HepG2 (cell line): ENCODE results near the gene B4GALT1. TPM values are rescaled to one million over a fixed set of nuclear protein-coding genes. Genes with fewer than 3 reads are reported as not detected.
A peak's percentile ranks its signal among the peaks of the same experiment; 100 is the strongest.

ENCODE experiments used
- ATF7 ChIP-seq, 2 experiments: fragments of 450-650 bp in 1 of 2; sonication (generic) in 1 of 2; formaldehyde crosslinking in 1 of 2; IDR thresholded peaks; 2 replicates each; pipeline versions ENCODE4 v1.4.0 to v1.6.1; 2016 to 2020; ENCODE audit warnings: antibody characterized with exemption in 1 of 2, mild to moderate bottlenecking in 1 of 2, missing genetic modification reagents in 1 of 2
- FOSL2 ChIP-seq: sonication (generic); formaldehyde crosslinking; IDR thresholded peaks from 2 replicates; pipeline ENCODE4 v1.4.0; 2020; ENCODE audit warnings: missing genetic modification reagents
- GABPA ChIP-seq, 2 experiments: IDR thresholded peaks; 2 replicates each; pipeline ENCODE4 v1.6.1; 2011 to 2016; ENCODE audit warnings: low read depth in 2 of 2, low read length in 1 of 2, missing biosample characterization in 1 of 2, missing genetic modification characterization in 1 of 2
- HMGXB4 ChIP-seq, 2 experiments: sonication (generic) in 1 of 2; formaldehyde crosslinking in 1 of 2; IDR thresholded peaks; 2 replicates each; pipeline versions ENCODE4 v1.4.0 to v1.6.1; 2018 to 2020; ENCODE audit warnings: missing genetic modification reagents in 2 of 2, borderline replicate concordance in 1 of 2, low read depth in 1 of 2, mild to moderate bottlenecking in 1 of 2, missing biosample characterization in 1 of 2
- IRF1 ChIP-seq: sonication (generic); formaldehyde crosslinking; IDR thresholded peaks from 2 replicates; pipeline ENCODE4 v1.4.0; 2020; ENCODE audit warnings: low read depth, mild to moderate bottlenecking, missing genetic modification reagents
- KLF6 ChIP-seq: IDR thresholded peaks from 2 replicates; pipeline ENCODE4 v1.8.0; 2016; ENCODE audit warnings: missing biosample characterization, missing genetic modification reagents
- MZF1 ChIP-seq: sonication (generic); formaldehyde crosslinking; IDR thresholded peaks from 2 replicates; pipeline ENCODE4 v1.8.1; 2023; ENCODE audit warnings: mild to moderate bottlenecking, missing genetic modification reagents, borderline replicate concordance
- POLR2AphosphoS2 ChIP-seq: IDR thresholded peaks from 2 replicates; pipeline ENCODE4 v1.6.1; 2011; ENCODE audit warnings: low read depth, low read length, improper control_type of control experiment
- RNF2 ChIP-seq: fragments of 450-650 bp; conservative IDR thresholded peaks from 2 replicates; pipeline ENCODE4 v1.6.1; 2016; ENCODE audit warnings: low read depth
- RXRA ChIP-seq: sonication (generic); formaldehyde crosslinking; IDR thresholded peaks from 2 replicates; pipeline ENCODE4 v1.5.1; 2020; ENCODE audit warnings: missing genetic modification reagents
- SIN3B ChIP-seq: fragments of 150-350 bp; IDR thresholded peaks from 2 replicates; pipeline ENCODE4 v1.6.1; 2014; ENCODE audit warnings: low read length
- THAP7 ChIP-seq: sonication (generic); formaldehyde crosslinking; IDR thresholded peaks from 2 replicates; pipeline ENCODE4 v1.8.1; 2023; ENCODE audit warnings: mild to moderate bottlenecking, missing genetic modification reagents
- U2AF2 ChIP-seq: fragments of 200-400 bp; formaldehyde crosslinking; IDR thresholded peaks from 2 replicates; pipeline ENCODE4 v1.6.1; 2017; ENCODE audit warnings: low read depth, mild to moderate bottlenecking, low read length
- ZBTB1 ChIP-seq: sonication (generic); formaldehyde crosslinking; IDR thresholded peaks from 2 replicates; pipeline ENCODE4 v1.4.0; 2020; ENCODE audit warnings: missing genetic modification reagents, borderline replicate concordance
- ZNF225 ChIP-seq: sonication (generic); formaldehyde crosslinking; IDR thresholded peaks from 2 replicates; pipeline ENCODE4 v1.4.0; 2020; ENCODE audit warnings: mild to moderate bottlenecking, missing genetic modification reagents
- ZNF275 ChIP-seq: sonication (generic); formaldehyde crosslinking; IDR thresholded peaks from 2 replicates; pipeline ENCODE4 v1.8.0; 2022; ENCODE audit warnings: missing genetic modification reagents, mild to moderate bottlenecking, inconsistent platforms, borderline replicate concordance
- ZNF430 ChIP-seq: sonication (generic); formaldehyde crosslinking; IDR thresholded peaks from 2 replicates; pipeline ENCODE4 v1.9.0; 2021; ENCODE audit warnings: mild to moderate bottlenecking, missing genetic modification reagents
- ZNF513 ChIP-seq: sonication (generic); formaldehyde crosslinking; conservative IDR thresholded peaks from 2 replicates; pipeline ENCODE4 v1.5.0; 2020; ENCODE audit warnings: missing genetic modification reagents
- ZNF691 ChIP-seq: sonication (generic); formaldehyde crosslinking; IDR thresholded peaks from 2 replicates; pipeline ENCODE4 v1.4.0; 2020; ENCODE audit warnings: missing genetic modification reagents, low read depth, mild to moderate bottlenecking, borderline replicate concordance
- ZNF703 ChIP-seq: sonication (generic); formaldehyde crosslinking; IDR thresholded peaks from 2 replicates; pipeline ENCODE4 v1.5.1; 2020; ENCODE audit warnings: missing genetic modification reagents, mild to moderate bottlenecking, moderate library complexity, borderline replicate concordance
- ZNF75D ChIP-seq: sonication (generic); formaldehyde crosslinking; IDR thresholded peaks from 2 replicates; pipeline ENCODE4 v1.8.1; 2023; ENCODE audit warnings: missing genetic modification reagents, mild to moderate bottlenecking, borderline replicate concordance
- polyA plus RNA-seq, 8 experiments: library from polyadenylated mRNA; depleted of rRNA in 3 of 8; stranded (reverse) in 7 of 8; unstranded in 1 of 8; fragments of >200 nt; fragmentation: Illumina TruSeq in 4 of 8; extraction: Trizol in 4 of 8; gene quantifications; 2 replicates each; pipeline versions ENCODE4 v1.2.1 to v1.2.3, GENCODE V29; 2011 to 2016; ENCODE audit warnings: low read depth in 4 of 8, missing spikeins in 1 of 8, mixed read lengths in 1 of 8; ENCODE audit not compliant: insufficient read depth in 1 of 8
- total RNA-seq, 5 experiments: library from RNA; depleted of rRNA; stranded (reverse); fragments of >200 nt; fragmentation: Illumina TruSeq; extraction: Trizol; gene quantifications; 2 replicates each; pipeline ENCODE4 v1.2.3, GENCODE V29; 2016; ENCODE audit warnings: low read depth in 1 of 5

Gene B4GALT1
- total and polyA plus RNA-seq, 2 of the 13 experiments (the other 11 are each of a cell fraction or from before 2014, with no cell fraction given): 15.7 to 33.5 TPM

GRCh38 chr9:33139421-33140228 is 27.5 kb downstream of the B4GALT1 start (continued):
- TF ChIP-seq IRF1 (CRISPR knock-in tag) (peak; percentile 86; the same call in 1 of the 2 replicates), ATF7 (IDR thresholded peaks at IDR 0.05) (no peak), ATF7 (CRISPR knock-in tag; IDR thresholded peaks at IDR 0.05) (peak; percentile 77; the same call in 1 of the 2 replicates), ZNF75D (CRISPR knock-in tag) (no peak), ZBTB1 (CRISPR knock-in tag) (no peak), ZNF691 (CRISPR knock-in tag) (peak; percentile 97), MZF1 (CRISPR knock-in tag) (no peak), THAP7 (CRISPR knock-in tag) (no peak), ZNF275 (CRISPR knock-in tag) (no peak), U2AF2 (no peak), RXRA (CRISPR knock-in tag) (peak; percentile 98), ZNF513 (no peak), SIN3B (no peak), ZNF430 (peak; percentile 77; the same call in 1 of the 2 replicates), HMGXB4 (CRISPR knock-in tag; IDR thresholded peaks at IDR 0.05; ENCODE audit: borderline replicate concordance in 1 of 2, low read depth in 1 of 2) (peak in 1 of 2 experiments; percentile 57; a peak in 1 of 4 replicates), ZNF703 (no peak), ZNF225 (CRISPR knock-in tag) (0 out of 2 replicates have a peak, but pooled peaks have one; percentile 59), RNF2 (no peak), KLF6 (CRISPR knock-in tag) (0 out of 2 replicates have a peak, but pooled peaks have one; percentile 54), POLR2AphosphoS2 (no peak), GABPA (IDR thresholded peaks at IDR 0.05; ENCODE audit: low read depth, low read length) (no peak), GABPA (CRISPR knock-in tag; IDR thresholded peaks at IDR 0.05; ENCODE audit: low read depth) (no peak), FOSL2 (CRISPR knock-in tag) (peak; percentile 72)
